Fibroblast of lung (primary cell): ENCODE data around the gene SEMA3D. TPM values are rescaled to one million over a fixed set of nuclear protein-coding genes. Genes with fewer than 3 reads are reported as not detected.

Experiments
- DNase-seq, 2 donors: peaks; one replicate each; pipeline versions ENCODE4 v3.0.0 to v3.0.0-alpha.2; 2010; ENCODE audit warnings: low read depth in 2 of 2
- H2AFZ ChIP-seq: 2 replicates; pipeline ENCODE4 v1.5.1; 2012; ENCODE audit warnings: low read length, control low read depth, inconsistent platforms
- H3K27ac ChIP-seq: 2 replicates; pipeline ENCODE4 v1.5.1; 2011; ENCODE audit warnings: low read length, control low read depth; ENCODE audit not compliant: insufficient read depth
- H3K27me3 ChIP-seq: 2 replicates; pipeline ENCODE4 v1.5.1; 2011; ENCODE audit warnings: mild to moderate bottlenecking, low read length; ENCODE audit not compliant: control insufficient read depth, insufficient read depth
- H3K36me3 ChIP-seq: 2 replicates; pipeline ENCODE4 v1.5.1; 2011; ENCODE audit warnings: low read length; ENCODE audit not compliant: control insufficient read depth, insufficient read depth
- H3K4me1 ChIP-seq: 2 replicates; pipeline ENCODE4 v1.5.1; 2011; ENCODE audit warnings: low read length; ENCODE audit not compliant: control insufficient read depth, insufficient read depth; ENCODE audit errors: extremely low read depth
- H3K4me2 ChIP-seq: 2 replicates; pipeline ENCODE4 v1.5.1; 2011; ENCODE audit warnings: low read length, control low read depth; ENCODE audit not compliant: insufficient read depth; ENCODE audit errors: extremely low read depth
- H3K4me3 ChIP-seq, 4 experiments: fragments of 200-600 bp in 1 of 4; sonication (generic) in 1 of 4; replicated peaks in 1 of 4; 2 replicates each; pipeline ENCODE4 v1.5.1; 2011 to 2016; ENCODE audit warnings: low read length in 4 of 4, low read depth in 3 of 4, mild to moderate bottlenecking in 3 of 4, control low read depth in 2 of 4, inconsistent platforms in 1 of 4, mixed read lengths in 1 of 4; ENCODE audit not compliant: insufficient read depth in 1 of 4; ENCODE audit errors: control extremely low read depth in 1 of 4
- H3K79me2 ChIP-seq: 2 replicates; pipeline ENCODE4 v1.5.1; 2012; ENCODE audit warnings: mild to moderate bottlenecking, low read length, inconsistent platforms; ENCODE audit not compliant: control insufficient read depth, insufficient read depth
- H3K9ac ChIP-seq: 2 replicates; pipeline ENCODE4 v1.5.1; 2011; ENCODE audit warnings: mild to moderate bottlenecking, low read length, control low read depth; ENCODE audit not compliant: insufficient read depth
- H3K9me3 ChIP-seq: 2 replicates; pipeline ENCODE4 v1.5.1; 2012; ENCODE audit warnings: low read depth, low read length; ENCODE audit not compliant: control insufficient read depth, insufficient read depth
- H4K20me1 ChIP-seq: 2 replicates; pipeline ENCODE4 v1.5.1; 2011; ENCODE audit warnings: low read length; ENCODE audit not compliant: control insufficient read depth, insufficient read depth; ENCODE audit errors: extremely low read depth
- CTCF ChIP-seq, 2 donors: IDR thresholded peaks in 1 of 2; conservative IDR thresholded peaks in 1 of 2; 1 replicate in 1 of 2; 2 replicates in 1 of 2; pipeline ENCODE4 v1.5.1; 2011 to 2012; ENCODE audit warnings: low read length in 2 of 2, control low read depth in 1 of 2, inconsistent platforms in 1 of 2, low read depth in 1 of 2, mild to moderate bottlenecking in 1 of 2
- EZH2 ChIP-seq: IDR thresholded peaks from 2 replicates; pipeline ENCODE4 v1.5.1; 2012; ENCODE audit warnings: low read length, control low read depth, mild to moderate bottlenecking; ENCODE audit errors: missing control alignments
- polyA plus RNA-seq, 2 donors: library from polyadenylated mRNA; depleted of rRNA in 1 of 2; stranded (reverse) in 1 of 2; unstranded in 1 of 2; fragments of >200 nt; gene quantifications; 2 replicates each; pipeline ENCODE4 v1.2.1, GENCODE V29; 2011 to 2012; ENCODE audit warnings: missing spikeins in 1 of 2
- total RNA-seq: library from RNA; depleted of rRNA; stranded (reverse); fragments of >200 nt; gene quantifications from 2 replicates; pipeline ENCODE4 v1.2.1, GENCODE V29; 2014

The SEMA3D gene
- total and polyA plus RNA-seq, 2 donors (not counting 1 experiment from before 2014, with no cell fraction given) = 4.1 to 4.6 TPM

GRCh38 chr7:85111761-85112160 is 75.1 kb downstream of the SEMA3D start:
- Histone ChIP-seq H3K36me3 (no peaks in the 10 kb centered on the region), H3K9ac (no peak overlapping the region), H4K20me1 (no peaks in the 10 kb centered on the region), H3K4me3 (no peak overlapping the region), H3K27ac (no peak overlapping the region), H3K4me1 (no peaks in the 10 kb centered on the region), H3K4me2 (no peak overlapping the region), H3K9me3 (no peaks in the 10 kb centered on the region), H3K79me2 (no peaks in the 10 kb centered on the region), H2AFZ (no peak overlapping the region), H3K27me3 (no peaks in the 10 kb centered on the region)
- peak in 1 of 2 donors; percentile 78 for DNase-seq
- TF ChIP-seq CTCF (conservative IDR thresholded peaks at IDR 0.05 in 1 of 2, IDR thresholded peaks at IDR 0.05 in 1 of 2; ENCODE audit: low read depth in 1 of 2, low read length in 2 of 2) (no peak), EZH2 (no peak)

- Histone ChIP-seq H3K9ac (no peak overlapping the region), H3K27ac (no peak overlapping the region), H3K36me3 (no peaks in the 10 kb centered on the region), H2AFZ (no peak overlapping the region), H3K4me3 (no peak overlapping the region), H4K20me1 (no peaks in the 10 kb centered on the region), H3K79me2 (no peaks in the 10 kb centered on the region), H3K9me3 (no peaks in the 10 kb centered on the region), H3K4me1 (peaks cover 3% of the 10 kb centered on the region), H3K27me3 (no peaks in the 10 kb centered on the region), H3K4me2 (no peak overlapping the region)
- DNase-seq = no peak
- no peak for TF ChIP-seq EZH2
- no peak for TF ChIP-seq CTCF (conservative IDR thresholded peaks at IDR 0.05 in 1 of 2, IDR thresholded peaks at IDR 0.05 in 1 of 2; ENCODE audit: low read depth in 1 of 2, low read length in 2 of 2)
Observed at GRCh38 chr7:85106719-85107118, 80.1 kb downstream of the SEMA3D start.

GRCh38 chr7:85104432-85105205 is 82.2 kb downstream of the SEMA3D start:
- H3K27ac ChIP-seq = no peak overlapping the region
- H3K9me3 ChIP-seq = no peaks in the 10 kb centered on the region
- H3K27me3 ChIP-seq = no peaks in the 10 kb centered on the region
- H3K4me3 ChIP-seq = no peak overlapping the region
- no peaks in the 10 kb centered on the region for H3K79me2 ChIP-seq
- no peak overlapping the region for H3K9ac ChIP-seq
- no peak overlapping the region for H3K4me2 ChIP-seq
- H3K4me1 ChIP-seq = peaks cover 3% of the 10 kb centered on the region
- no peak overlapping the region for H2AFZ ChIP-seq
- H4K20me1 ChIP-seq = no peaks in the 10 kb centered on the region
- TF ChIP-seq EZH2 = no peak
- TF ChIP-seq CTCF (conservative IDR thresholded peaks at IDR 0.05 in 1 of 2, IDR thresholded peaks at IDR 0.05 in 1 of 2; ENCODE audit: low read depth in 1 of 2, low read length in 2 of 2) = no peak
- peak; percentile 26 to 81 for DNase-seq
- no peaks in the 10 kb centered on the region for H3K36me3 ChIP-seq
